Hepatic stellate cell (primary cell): Measurements from ENCODE around the gene SACM1L.
A peak's percentile ranks its signal among the peaks of the same experiment; 100 is the strongest.

Experiments
- DNase-seq: peaks from one replicate; pipeline ENCODE4 v3.0.0; 2011; ENCODE audit warnings: low spot score

SACM1L gene

GRCh38 chr3:45688882-45689786, at the start of gene SACM1L:
Gene SACM1L (plus strand): TSS chr3:45689396. CDS start chr3:45689466, 70 bp downstream.
- DNase-seq, result peak; percentile 88

- DNase-seq, result no peak
These were observed 49.1 kb upstream of the SACM1L start for GRCh38 chr3:45640091-45640507.

- no peak for DNase-seq
These were observed 48.4 kb upstream of the SACM1L start for GRCh38 chr3:45640724-45641361.

- DNase-seq, result no peak
These were observed 47.4 kb upstream of the SACM1L start for GRCh38 chr3:45641756-45642155.

- DNase-seq, result no peak
These were observed 46.5 kb upstream of the SACM1L start for GRCh38 chr3:45642731-45643152.

GRCh38 chr3:45644063-45644790, 45.0 kb upstream of the SACM1L start:
- peak; percentile 69 for DNase-seq

GRCh38 chr3:45644791-45645201, 44.4 kb upstream of the SACM1L start:
- DNase-seq, result peak; percentile 84

GRCh38 chr3:45646051-45646585, 43.1 kb upstream of the SACM1L start:
- no peak for DNase-seq

GRCh38 chr3:45647148-45647619, 42.0 kb upstream of the SACM1L start:
- DNase-seq, result peak; percentile 86

- no peak for DNase-seq
These were observed 36.0 kb upstream of the SACM1L start for GRCh38 chr3:45653205-45653604.

GRCh38 chr3:45654397-45654944, 34.7 kb upstream of the SACM1L start:
- DNase-seq, result no peak

- DNase-seq, result no peak
These were observed 33.3 kb upstream of the SACM1L start for GRCh38 chr3:45655906-45656305.

- DNase-seq, result peak; percentile 83
These were observed 32.4 kb upstream of the SACM1L start for GRCh38 chr3:45656575-45657363.

GRCh38 chr3:45657853-45658252, 31.3 kb upstream of the SACM1L start:
- DNase-seq, result no peak

- peak; percentile 77 for DNase-seq
These were observed 29.3 kb upstream of the SACM1L start for GRCh38 chr3:45659661-45660566.

- no peak for DNase-seq
These were observed 28.7 kb upstream of the SACM1L start for GRCh38 chr3:45660567-45660901.

GRCh38 chr3:45664578-45664977, 24.6 kb upstream of the SACM1L start:
- DNase-seq, result no peak

GRCh38 chr3:45665101-45665572, 24.1 kb upstream of the SACM1L start:
- no peak for DNase-seq

GRCh38 chr3:45666757-45667431, 22.3 kb upstream of the SACM1L start:
- DNase-seq, result no peak
